GM13977 (cell line): ENCODE results near the gene NAT14.

Experiments
- DNase-seq: peaks from one replicate; pipeline ENCODE4 v3.0.0; 2012; ENCODE audit warnings: low spot score
- CTCF ChIP-seq: IDR thresholded peaks from 2 replicates; pipeline ENCODE4 v1.5.1; 2012; ENCODE audit warnings: mild to moderate bottlenecking, control low read depth; ENCODE audit not compliant: insufficient read depth; ENCODE audit errors: extremely low read depth, missing control alignments
- in situ Hi-C: fragments of 300-500 bp; cut with MboI; formaldehyde crosslinking; loops from one replicate; pipeline ENCODE4 v1.12.0; 2022; ENCODE audit warnings: low sequenced_read_pairs, low pct_unique_long_range_greater_than_20kb, mixed read lengths, inconsistent platforms; ENCODE audit not compliant: unreplicated experiment

Gene NAT14

GRCh38 chr19:55504252-55504603, 19.2 kb downstream of the NAT14 start:
- DNase-seq = no peak
- in situ Hi-C loops = no loop called here
- no peak for TF ChIP-seq CTCF

GRCh38 chr19:55504981-55505380, 20.0 kb downstream of the NAT14 start:
- in situ Hi-C loops = loop anchor here (5.0 kb wide), 1 partner anchor 122 kb away; no protein-coding TSS in a partner anchor
- TF ChIP-seq CTCF = no peak
- no peak for DNase-seq

- DNase-seq = no peak
- TF ChIP-seq CTCF = no peak
- in situ Hi-C loops = loop anchor here (5.0 kb wide), 1 partner anchor 119 kb away; no protein-coding TSS in a partner anchor
Observed at GRCh38 chr19:55508120-55508519, 23.1 kb downstream of the NAT14 start.

GRCh38 chr19:55516878-55517620, 32.1 kb downstream of the NAT14 start:
- DNase-seq = peak; percentile 100
- in situ Hi-C loops = no loop called here
- TF ChIP-seq CTCF = peak; percentile 94

- in situ Hi-C loops = no loop called here
- no peak for TF ChIP-seq CTCF
- DNase-seq = no peak
Observed at GRCh38 chr19:55519451-55520311, 34.7 kb downstream of the NAT14 start.

- no peak for TF ChIP-seq CTCF
- DNase-seq = no peak
- in situ Hi-C loops = no loop called here
Observed at GRCh38 chr19:55520691-55521292, 35.8 kb downstream of the NAT14 start.
